Measurements from ENCODE around the gene THAP9.
"Not testable (repeated sequence)": the region's sequence is repeated elsewhere in the genome, so short reads cannot be mapped to it uniquely, and the experiment has no call there.

THAP9 gene, protein sequence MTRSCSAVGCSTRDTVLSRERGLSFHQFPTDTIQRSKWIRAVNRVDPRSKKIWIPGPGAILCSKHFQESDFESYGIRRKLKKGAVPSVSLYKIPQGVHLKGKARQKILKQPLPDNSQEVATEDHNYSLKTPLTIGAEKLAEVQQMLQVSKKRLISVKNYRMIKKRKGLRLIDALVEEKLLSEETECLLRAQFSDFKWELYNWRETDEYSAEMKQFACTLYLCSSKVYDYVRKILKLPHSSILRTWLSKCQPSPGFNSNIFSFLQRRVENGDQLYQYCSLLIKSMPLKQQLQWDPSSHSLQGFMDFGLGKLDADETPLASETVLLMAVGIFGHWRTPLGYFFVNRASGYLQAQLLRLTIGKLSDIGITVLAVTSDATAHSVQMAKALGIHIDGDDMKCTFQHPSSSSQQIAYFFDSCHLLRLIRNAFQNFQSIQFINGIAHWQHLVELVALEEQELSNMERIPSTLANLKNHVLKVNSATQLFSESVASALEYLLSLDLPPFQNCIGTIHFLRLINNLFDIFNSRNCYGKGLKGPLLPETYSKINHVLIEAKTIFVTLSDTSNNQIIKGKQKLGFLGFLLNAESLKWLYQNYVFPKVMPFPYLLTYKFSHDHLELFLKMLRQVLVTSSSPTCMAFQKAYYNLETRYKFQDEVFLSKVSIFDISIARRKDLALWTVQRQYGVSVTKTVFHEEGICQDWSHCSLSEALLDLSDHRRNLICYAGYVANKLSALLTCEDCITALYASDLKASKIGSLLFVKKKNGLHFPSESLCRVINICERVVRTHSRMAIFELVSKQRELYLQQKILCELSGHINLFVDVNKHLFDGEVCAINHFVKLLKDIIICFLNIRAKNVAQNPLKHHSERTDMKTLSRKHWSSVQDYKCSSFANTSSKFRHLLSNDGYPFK

DNA sequence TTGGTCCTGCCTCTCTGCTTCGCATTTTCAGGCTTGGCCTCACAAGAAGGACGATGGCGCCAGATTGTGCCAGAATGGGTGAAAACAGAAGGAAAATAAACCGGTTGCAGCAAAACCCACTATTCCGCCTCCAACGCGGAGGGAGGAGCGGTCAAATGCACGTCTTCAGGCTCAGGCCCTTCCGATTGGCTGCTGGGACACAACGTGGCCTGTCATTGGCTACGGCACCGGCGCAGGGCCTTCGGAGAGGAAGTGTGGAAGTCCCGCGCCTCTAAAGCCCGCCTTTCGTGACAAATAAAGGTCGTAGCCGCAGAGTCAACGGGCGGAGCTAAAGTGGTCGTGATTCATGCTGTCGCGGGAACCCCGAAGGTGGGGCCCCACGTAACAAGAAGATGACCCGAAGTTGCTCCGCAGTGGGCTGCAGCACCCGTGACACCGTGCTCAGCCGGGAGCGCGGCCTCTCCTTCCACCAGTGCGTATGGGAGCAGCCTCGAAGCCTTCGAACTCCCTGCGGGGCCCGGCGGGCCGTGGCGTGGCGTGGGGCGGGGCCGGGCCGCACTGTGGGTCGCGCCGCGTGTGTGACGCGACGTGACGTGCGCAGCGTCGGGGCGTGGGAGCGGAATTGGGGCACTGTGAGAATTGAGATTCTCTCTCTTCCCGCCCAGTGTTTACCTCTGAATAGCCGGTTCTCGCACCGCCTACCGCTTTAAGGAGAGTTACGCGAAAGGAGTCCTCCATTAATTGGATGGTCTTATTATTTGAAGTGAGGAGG, at the start of gene THAP9:
THAP9 (plus strand) TSS at position 325 of the 772 bp plus-strand sequence; CDS start at position 393, 68 bp downstream.
- peak; percentile 94 for DNase-seq

DNA sequence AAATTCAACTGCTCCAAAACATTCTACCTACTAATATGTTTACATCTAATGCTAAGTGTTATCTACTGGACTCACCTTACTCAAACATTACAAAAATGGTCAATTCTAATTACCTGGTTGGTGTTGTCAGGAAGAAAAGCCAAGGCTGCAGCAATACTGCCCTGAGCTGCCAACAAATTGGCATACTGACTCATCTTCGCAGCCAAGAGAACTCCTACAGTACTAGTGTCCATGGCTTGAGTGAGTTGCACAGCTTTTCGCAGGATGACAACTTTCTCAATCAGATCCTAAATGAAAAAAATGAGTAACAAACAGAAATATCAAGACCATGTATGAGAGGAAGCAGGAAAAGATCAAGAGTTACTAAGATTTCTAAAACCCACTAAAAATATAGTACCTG, 49.2 kb upstream of the THAP9 start:
- DNase-seq = no peak

DNA sequence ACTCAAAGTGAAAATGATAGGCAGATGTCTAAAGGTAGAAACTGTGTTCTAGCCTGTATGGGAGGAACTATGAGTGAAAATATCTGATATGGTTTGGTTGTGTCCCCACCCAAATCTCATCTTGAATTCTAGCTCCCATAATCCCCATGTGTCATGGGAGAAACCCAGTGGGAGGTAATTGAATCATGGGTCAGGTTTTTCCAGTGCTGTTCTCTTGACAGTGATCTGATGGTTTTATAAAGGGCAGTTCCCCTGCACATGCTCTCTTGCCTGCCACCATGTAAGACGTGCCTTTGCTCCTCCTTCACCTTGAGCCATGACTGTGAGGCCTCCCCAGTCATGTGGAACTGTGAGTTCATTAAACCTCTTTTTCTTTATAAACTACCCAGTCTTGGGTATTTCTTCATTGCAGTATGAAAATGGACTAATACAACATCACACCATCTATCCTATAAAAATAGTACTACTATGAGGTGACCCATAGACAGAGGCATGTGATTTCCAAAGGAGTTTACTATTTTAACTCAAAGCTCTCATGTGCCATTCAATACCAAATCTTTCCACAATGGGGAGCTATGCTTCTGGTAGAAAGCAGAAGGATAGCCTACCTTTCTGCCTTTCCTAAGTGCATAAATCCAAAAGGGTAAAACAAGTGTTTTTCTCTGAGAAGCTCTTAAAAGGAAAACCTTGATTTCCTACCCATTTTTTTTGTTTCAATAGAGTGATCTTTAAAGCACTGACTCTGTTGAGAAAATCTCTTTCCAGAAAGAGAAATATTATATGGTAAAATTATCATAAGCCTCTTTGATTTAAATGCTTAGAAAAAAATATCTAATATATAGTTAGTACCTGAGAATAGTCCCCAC, 48.4 kb upstream of the THAP9 start:
- DNase-seq = no peak

DNA sequence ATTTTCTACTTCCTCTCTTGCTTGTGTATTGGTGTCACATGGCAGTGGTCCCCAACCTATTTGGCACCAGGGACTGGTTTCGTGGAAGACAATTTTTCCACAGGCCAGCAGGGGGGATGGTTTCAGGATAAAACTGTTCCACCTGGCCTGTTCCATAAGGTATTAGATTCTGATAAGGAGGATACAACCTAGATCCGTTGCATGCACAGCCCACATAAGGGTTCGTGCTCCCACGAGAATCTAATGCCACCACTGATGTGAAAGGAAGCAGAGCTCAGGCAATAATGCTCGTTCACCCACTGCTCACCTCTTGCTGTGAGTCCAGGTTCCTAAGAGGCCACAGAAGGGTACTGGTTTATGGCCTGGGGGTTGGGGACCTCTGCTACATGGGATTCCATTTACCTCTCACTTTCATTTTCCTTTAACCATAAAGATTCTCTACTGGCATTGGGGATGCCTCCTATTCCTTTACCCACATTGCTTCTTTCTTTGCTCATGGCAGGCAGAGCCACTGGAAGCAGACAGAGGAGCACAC, 47.7 kb upstream of the THAP9 start:
- DNase-seq = no peak

DNA sequence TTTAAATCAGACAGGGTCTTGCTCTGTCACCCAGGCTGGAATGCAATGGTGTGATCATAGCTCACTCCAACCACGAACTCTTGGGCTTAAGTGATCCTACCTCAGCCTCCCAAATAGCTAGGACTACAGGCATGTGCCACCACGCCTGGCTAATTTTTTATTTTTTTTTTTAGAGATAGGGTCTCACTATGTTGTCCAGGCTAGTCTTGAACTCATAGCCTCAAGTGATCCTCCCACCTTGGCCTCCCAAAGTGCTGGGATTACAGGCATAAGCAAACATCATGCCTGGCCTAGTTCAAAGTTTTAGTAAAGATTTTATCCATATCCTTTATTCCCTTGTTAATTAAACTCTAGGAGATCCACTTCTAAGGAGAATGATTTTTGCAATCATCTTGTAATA, 40.0 kb upstream of the THAP9 start:
- not testable (repeated sequence) for DNase-seq

DNA sequence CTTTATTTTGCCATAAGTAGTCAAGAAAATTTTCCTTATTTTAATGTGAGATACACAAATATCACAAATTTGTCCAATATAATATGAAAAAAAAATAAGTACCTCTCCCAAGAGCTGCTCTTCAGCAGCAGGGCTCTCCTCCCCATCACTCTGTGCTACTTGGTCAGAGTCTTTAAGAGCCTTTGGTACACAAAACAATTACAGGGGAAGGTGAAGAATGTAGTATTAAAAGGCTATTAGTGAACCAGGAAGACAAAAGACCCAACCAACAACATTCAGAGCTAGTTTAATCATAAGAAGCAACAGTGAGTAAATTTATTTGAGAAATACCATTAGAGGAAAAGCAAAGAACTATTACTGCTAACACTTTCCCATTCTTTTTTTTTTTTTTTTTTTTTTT, 39.0 kb upstream of the THAP9 start:
- no peak for DNase-seq

DNA sequence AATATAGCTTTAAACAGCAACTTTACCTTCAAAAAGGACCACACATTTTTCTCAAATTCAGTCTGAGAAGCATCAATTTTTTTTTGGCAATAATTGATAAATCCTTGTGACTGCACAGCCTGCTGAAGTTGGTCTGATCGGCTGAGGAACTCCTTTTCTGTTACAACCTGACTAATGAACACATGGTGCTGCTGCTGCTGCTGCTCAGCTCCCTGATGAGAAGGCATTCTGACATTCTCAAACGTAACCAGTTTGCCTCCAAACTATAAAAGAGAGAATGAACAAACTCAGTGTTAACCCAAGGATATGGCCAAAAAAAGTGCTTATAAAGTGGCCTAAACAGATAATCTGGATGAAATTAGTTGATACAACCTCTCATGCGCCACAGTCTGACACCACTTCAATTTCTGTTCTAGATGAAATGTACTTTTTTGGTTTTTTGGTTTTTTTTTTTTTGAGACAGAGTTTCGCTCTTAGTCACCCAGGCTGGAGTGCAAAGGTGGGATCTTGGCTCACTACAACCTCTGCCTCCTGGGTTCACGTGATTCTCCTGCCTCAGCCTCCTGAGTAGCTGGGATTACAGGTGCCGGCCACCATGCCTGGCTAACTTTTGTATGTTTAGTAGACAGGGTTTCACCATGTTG, 36.1 kb upstream of the THAP9 start:
- DNase-seq = no peak

DNA sequence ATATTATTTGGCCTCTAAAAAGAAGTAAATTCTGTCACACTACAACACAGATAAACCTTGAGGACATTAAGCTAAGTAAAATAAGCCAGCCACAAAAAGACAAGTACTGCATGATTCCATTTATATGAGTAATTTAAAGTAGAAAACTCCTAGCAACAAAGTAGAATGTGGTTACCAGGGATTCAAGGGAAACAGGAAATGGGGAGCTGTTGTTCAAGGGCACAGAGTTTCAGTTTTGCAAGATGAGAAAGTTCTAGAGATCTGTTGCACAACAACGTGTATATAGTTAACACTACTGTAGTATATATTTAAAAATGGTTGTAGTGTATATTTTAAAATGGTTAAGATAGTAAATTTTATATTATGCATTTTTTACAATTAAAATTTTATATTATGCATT, 34.9 kb upstream of the THAP9 start:
- DNase-seq = peak; percentile 22

DNA sequence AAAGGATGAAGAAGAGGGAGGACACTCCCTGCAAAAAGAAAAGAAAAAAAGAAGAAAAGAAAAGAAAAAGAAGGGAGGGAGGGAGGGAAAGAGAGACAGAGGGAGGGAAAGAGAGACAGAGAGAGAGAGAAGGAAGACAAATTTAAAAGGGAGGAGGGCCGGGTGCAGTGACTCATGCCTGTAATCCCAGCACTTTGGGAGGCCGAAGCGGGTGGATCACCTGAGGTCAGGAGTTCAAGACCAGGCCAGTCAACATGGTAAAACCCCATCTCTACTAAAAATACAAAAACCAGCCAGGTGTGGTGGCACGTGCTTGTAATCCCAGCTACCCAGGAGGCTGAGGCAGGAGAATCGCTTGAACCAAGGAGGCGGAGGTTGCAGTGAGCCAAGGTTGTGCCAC, 34.5 kb upstream of the THAP9 start:
- DNase-seq = not testable (repeated sequence)

DNA sequence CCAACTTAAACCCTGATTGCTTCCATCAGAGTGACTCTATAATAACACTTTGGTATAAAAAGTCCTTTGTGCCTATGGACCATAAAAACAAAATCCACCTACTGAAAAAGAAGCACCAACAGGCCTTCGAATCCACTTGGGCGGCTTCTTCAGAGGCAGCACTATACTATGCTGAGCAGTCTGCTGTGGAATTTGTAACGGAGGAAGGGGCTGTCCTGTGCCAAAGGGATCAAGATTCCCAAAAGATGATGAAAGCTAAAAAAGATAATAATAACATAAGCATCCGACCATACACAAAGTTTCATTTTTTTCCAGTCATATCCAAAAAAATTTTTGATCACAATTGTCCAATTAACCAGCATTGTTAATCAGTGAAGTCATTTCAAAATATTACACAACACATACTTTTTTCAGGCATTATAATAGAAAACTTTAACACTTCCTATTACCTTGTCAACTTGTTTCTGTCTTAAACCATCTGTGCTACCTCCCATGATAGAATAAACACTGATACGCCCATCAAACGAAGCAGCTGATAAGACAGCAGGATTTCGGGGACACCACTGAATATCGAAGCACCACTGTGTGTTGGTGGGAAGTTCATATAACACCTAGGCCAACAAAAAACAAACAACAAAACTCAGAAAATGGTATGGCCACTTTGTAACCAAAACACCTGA, 33.7 kb upstream of the THAP9 start:
- no peak for DNase-seq

DNA sequence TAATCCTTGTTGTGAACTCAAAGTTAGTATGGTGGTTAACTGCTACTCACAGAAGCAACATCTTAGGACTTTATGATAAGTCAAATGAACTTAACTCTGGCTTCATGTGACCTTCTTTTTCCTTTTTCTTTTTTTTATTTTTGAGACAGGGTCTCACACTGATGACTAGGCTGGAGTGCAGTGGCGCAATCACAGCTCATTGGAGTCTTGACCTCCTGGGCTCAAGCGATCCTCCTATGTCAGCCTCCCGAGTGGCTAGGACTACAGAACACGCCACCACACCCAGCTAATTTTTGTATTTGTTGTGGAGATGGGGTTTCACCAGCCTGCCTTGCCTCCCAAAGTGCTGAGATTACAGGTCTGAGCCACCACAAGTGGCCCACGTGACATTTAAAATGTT, 32.0 kb upstream of the THAP9 start:
- DNase-seq = no peak

DNA sequence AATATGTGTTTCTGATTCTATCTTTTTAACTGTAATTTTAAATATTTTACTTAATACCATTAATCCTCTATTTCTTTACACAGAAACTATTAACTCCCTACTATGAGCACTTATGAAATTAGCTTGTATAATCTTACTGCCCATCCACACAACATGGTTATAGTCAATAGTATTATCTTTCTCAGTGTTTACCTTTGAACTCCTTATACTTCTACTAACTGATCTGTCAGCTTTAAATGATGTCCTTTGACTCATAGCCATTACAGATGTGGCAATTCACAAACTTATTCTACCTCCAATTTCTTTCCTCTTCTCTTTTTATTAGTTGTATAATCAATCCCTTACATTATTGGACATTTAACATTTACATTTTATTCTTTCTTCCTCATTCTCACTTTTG, 15.1 kb upstream of the THAP9 start:
- no peak for DNase-seq

DNA sequence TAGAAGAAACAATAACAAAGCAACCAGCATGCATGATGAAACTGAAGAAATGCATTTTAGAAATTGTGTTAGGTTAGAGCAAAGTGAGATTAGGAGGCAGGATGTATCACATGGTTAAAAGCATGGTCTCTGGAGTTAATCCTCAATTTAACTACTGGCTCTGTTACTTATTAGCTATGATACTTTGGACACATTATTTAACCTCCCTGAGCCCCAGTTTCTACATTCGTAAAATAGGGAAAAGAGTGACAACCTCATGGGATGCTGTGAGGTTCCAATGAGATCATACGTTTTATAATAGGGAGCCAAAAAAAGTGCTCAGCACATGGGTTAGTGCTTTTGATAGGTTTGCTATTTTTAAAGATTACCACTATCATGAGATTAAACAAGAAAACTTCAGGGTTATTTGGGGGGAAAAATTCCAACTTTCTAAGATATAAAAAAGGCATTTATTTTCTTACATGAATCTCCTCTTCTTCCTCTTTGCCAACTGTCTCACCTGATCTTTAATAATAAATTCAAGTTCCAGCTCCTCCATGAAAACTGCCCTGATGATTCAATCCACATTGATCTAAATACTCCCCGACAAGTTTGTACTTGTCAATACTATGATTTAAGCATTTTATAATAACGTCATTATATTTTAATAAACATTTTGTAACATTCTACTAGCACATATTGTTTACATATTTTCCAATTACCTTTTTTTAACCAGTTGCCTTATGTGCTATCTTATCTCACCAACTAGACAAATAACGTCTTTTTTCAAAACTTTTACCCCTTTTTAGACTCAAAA, 14.2 kb upstream of the THAP9 start:
- no peak for DNase-seq

DNA sequence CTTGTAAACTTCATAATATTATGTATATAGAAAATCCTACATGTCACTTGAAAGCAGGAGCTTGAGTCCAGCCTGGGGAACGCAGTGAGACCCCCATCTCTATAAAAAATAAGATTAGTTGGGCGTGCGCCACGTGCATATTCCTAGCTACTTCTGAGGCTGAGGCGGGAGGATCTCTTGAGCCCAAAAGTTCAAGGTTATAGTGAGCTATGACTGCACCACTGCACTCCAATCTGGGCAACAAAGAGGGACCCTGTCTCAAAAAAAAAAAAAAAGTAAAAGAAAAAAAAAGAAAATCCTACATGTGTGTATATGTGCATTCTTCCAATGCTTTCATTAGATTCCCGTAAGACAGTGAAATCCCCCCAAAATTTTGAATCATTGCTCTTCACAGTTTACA, 11.2 kb upstream of the THAP9 start:
- DNase-seq = no peak

DNA sequence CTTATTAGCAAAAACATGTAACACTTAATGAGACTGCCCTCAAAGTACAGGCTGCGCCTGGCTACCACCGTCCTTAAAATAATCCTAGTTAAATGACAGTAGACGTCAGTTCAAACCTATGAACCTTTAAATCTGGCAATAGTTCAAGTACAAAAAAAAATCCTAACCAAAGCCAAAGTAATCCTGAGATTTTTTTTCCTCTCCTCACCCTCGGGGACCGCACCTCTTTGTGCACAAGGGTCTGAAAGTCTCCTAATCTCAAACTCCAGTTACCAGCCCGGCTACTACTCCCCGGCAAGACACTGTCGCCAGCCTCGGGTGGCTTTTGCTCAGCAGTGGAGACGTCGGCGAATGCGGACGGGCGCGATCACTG, 10.0 kb upstream of the THAP9 start:
- DNase-seq = no peak

DNA sequence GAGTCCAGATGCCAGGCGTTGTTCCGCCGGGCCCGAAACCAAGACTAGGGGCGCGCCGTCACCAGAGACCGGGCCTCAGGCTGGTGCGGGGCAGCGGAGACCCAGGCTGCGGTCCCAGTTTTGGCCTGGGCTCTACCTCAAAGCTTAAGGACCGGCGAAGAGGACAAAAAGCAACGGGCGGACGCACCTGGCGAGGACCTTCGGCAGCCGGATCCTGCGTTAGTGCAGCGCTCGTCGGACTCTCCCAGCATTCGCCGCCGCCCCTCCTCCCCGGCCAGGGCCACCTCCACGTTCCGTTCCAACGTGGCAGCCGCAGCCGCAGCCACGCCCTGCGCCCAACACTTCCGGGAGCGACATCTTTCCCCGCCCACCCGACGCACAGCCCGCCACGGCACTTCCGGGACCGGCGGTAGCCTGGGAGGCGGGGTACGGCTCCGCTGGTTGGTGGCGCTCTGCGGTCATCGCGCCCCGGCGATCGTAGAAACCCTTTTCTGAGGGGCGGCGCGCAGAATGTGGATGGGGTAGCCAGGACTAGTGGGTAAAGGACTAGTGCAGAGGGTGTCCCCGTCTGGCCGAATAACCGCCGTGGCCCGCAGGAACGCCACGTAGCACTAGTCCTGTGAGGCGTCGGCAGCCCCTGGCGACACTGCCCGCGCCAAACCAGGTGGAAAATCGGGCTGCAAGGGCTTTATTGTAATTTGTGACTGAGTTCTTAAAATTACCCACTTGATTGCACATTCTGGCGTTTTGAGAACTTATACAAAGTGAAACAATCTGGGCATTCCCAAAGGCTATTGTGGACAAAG, 9.4 kb upstream of the THAP9 start, which contains the start of gene SEC31A:
SEC31A (minus strand) TSS at position 253 of the 806 bp plus-strand sequence. CDS start 9,217 bp downstream, outside the sequence.
- peak; percentile 92 for DNase-seq

DNA sequence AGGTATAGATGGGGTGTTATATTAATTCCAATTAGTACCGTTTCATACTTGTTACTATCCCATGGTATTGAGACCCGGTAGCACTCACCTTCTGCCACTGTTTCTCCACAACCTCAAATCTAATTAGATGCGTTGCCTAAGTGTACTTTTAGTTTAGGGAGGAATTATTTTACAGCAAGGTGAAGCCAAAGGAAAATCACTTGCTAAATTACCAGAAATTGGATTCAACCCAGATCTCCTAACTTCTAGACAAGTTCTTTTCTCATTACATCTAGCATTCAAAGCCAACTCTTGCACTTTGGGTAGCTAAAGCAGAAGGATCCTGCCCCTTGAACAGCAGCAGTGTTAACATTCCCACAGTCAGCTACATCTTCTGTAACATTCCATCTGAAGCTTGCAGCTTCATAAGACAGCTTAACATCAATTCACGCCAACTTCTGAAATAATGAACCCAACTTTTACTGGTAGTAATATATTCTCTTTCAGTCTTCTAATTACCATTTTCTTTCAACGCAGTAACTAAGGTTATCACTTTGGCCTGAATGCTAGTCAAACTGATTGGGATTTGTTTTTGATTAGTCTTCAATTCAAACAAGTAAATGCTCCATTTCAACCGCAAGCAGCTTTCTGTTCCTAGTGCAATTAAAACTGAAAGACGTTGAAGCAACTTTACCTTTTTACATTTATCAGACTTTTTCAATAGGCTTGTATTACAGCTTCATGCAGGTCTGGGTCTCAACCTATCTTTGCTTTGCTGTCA, 8.6 kb upstream of the THAP9 start:
- no peak for DNase-seq

DNA sequence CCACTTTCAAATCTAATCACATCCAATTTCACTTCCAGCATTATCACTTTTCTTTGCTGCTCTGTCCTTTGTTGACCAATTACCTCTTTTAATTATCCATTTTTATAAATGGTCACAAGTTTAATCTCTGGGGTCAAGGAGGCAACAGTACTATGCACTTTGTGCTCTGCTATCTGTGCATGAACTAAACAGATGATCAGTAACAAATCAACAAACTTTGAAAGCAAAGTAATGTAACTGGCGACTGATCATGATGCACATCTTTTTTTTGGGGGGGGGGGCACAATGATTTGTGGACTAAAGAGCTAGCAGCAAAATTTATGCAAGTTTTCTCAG, 8.1 kb upstream of the THAP9 start:
- no peak for DNase-seq
